Hematopoietic multipotent progenitor cell (in vitro differentiated cells): ENCODE results near the gene NAGK. TPM values are rescaled to one million over a fixed set of nuclear protein-coding genes. Genes with fewer than 3 reads are reported as not detected.
"Not testable (repeated sequence)": the region's sequence is repeated elsewhere in the genome, so short reads cannot be mapped to it uniquely, and the experiment has no call there.

Experiments
- DNase-seq, 3 donors: peaks; one replicate each; pipeline ENCODE4 v3.0.0-alpha.2; 2011 to 2015; ENCODE audit warnings: low read depth in 2 of 3, low spot score in 2 of 3
- total RNA-seq: library from RNA; depleted of rRNA; stranded (reverse); fragments of >200 nt; gene quantifications from one replicate; pipeline ENCODE4 v1.2.3, GENCODE V29; 2012

The NAGK gene
- total RNA-seq, 1 donor = 58.7 TPM

DNA sequence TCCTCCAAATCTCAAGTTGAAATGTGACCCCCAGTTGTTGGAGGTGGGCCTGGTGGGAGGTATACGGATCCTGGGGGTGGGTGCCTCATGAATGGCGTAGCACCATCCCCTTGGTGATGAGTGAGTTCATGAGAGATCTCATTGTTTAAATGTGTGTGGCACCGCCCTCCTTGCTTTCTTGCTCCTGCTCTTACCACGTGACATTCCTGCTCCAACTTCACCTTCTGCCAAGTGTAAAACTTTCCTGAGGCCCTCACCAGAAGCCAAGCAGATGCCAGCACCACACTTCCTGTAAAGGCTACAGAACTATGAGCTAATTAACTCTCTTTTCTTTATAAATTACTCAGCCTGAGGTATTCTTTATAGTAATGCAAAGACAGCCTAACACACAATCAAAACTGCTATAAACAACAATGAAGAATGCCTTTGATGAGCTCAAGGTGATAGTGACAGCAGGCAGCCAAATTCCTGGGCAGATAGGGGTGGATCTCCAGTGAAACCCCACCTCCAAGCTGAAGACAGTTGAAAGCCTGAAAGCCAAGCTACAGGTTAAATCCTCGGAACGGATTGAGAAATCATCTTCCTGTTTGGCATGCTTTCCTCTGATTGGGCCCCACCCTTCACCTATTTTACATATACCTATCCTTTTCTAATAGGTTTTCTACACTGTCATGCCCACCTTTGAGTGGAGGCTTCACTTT, 34.7 kb downstream of the NAGK start:
- DNase-seq = no peak

DNA sequence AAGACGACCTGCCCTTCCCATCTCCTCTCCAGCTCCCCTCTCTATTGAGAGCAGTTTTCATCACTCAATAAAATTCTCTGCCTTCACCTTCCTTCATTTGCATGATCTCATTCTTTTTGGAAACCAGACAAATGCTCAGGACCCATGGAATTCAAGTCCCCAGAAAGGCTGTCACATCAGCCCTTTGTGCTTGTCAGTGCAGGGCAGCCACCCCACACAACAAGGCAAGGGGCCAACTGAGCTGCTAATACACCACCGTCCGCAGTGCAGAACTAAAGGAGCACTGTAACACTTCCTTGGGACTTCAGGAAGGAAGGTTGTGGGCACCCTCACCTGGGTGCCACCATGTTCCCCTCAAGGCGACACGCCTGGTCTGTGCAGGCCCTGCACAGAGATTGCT, 35.4 kb downstream of the NAGK start:
- no peak for DNase-seq

DNA sequence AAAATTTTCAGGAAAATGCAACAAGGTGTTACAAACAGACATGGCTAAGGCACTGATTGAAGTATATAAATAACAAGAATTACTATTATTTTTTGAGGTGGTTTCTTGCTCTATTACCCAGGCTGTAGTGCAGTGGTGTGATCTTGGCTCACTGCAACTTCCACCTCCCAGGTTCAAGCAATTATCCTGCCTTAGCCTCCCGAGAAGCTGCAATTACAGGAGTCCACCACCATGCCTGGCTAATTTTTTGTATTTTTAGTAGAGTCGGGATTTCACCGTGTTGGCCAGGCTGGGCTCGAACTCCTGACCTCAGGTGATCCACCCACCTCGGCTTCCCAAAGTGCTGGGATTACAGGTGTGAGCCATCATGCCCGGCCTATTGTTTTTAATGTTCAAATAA, 38.0 kb downstream of the NAGK start:
- not testable (repeated sequence) for DNase-seq

DNA sequence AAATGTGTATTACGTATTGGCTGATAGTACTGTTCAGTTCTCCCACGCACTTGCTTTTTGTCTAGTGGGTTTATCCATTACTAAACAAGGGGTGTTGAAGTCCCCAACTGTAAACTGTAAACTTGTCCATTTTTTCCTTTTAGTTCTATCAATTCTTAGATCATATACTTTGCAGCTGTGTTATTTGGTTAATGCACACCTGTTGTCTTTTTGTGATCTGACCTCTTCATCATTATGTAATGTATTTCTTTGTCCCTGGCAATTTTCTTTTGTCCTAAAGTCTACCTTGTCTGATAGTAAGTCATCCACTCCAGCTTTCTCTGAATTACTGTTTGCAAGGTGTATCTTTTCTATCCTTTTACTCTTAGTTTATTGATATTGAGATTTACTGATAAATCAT, 39.6 kb downstream of the NAGK start:
- DNase-seq = no peak

DNA sequence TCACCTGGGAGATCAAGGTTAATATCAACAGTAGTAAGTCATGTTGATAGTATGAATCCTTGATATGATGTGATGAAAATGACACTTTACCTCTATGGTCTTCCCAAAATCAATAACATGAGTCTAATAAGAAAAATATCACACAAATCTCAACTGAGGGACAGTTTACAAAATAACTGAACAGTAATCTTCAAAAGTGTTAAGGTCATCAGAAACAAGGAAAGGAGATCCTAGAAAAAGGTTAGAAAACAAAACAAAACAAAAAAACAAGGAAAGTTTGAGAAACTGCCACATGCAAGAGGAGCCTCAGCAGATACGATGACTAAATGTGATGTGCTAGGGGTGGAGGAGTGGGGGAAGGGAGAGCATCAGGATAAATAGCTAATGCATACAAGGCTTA, 45.4 kb downstream of the NAGK start:
- no peak for DNase-seq

DNA sequence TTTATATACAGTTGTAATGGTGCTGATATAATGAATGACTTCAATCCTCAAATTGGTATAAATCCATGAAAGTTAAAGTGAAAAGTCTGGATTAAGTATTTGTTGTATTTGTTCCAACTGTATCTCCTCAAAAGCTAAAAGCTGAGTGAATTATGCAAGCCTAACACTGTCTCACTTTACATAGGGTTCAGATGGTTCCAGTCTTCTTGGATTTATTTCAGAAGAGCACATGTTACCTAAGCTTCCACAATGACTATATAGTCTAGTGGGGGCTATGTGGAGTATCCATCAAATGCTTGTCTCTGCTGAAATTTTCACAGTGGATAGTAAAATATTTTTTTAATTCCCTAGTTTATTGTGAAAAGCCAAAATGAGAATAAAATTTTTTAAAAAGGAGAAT, 48.6 kb downstream of the NAGK start:
- DNase-seq = no peak

DNA sequence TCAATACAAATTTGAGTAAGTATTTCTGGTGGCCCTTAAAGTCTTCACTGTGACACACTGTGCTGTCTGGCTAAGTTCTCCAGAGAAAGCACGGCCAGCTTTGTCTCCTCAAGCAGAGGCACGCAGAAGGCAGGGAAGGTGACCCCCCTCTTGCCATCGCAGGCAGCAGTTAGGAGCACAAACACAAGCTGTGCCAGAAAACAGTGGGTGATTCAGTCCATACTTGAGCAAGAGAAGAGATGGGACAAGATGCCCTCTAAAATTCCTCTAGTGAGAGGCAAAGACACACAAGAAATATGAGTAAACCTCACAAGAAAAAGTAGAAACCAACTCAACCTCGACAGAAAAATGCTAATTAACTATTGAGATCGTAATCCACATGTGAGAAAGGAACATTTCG, 51.7 kb downstream of the NAGK start:
- no peak for DNase-seq

DNA sequence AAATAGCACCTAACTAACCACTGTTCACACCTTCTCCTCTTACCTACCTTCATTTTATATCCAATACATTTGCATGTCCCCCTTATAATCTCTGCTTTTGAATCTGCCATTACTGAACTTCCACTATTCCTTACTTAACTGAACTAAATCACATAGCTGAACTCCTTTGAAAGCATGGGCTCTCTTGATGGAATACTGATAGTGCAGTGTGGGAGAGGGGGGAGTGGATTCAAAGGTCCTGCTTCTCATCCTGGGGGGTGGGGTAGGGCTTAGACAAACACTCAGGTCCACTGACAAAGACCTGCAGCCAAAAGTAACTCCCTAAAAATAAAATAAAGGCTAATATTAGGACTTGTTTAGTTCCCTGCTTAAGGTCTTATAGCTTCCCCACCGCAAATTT, 53.0 kb downstream of the NAGK start:
- no peak for DNase-seq

DNA sequence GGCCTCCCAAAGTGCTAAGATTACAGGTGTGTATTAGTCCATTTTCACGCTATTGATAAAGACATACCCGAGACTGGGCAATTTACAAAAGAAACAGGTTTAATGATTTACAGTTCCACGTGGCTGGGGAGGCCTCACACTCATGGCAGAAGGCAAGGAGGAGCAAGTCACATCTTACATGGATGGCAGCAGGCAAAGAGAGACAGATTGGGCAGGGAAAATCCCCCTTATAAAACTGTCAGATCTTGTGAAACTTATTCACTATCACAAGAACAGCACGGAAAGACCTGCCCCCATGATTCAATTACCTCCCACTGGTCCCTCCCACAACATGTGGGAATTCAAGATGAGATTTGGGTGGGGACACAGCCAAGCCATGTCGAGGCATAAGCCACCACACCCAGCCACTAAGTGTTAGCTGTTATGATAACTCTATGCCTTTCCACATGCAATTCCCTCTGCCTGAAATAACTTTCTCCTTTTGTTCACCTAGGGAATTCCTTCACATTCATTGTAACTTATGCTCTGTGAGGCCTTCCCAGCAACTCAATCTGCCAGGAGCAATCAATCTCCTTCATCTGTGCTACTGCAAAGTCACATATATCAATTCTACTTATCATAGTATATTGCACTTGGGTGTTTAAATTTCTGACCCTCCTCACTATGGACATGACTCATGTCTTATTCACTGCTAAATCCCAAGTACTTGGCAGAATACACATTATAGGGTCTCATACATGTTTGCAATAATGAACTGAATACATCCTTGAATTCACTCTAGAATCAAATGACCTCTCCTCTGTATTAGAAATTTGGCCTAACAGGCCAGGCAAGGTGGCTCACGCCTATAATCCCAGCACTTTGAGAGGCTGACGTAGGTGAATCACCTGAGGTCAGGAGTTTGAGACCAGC, 54.2 kb downstream of the NAGK start:
- DNase-seq = no peak

DNA sequence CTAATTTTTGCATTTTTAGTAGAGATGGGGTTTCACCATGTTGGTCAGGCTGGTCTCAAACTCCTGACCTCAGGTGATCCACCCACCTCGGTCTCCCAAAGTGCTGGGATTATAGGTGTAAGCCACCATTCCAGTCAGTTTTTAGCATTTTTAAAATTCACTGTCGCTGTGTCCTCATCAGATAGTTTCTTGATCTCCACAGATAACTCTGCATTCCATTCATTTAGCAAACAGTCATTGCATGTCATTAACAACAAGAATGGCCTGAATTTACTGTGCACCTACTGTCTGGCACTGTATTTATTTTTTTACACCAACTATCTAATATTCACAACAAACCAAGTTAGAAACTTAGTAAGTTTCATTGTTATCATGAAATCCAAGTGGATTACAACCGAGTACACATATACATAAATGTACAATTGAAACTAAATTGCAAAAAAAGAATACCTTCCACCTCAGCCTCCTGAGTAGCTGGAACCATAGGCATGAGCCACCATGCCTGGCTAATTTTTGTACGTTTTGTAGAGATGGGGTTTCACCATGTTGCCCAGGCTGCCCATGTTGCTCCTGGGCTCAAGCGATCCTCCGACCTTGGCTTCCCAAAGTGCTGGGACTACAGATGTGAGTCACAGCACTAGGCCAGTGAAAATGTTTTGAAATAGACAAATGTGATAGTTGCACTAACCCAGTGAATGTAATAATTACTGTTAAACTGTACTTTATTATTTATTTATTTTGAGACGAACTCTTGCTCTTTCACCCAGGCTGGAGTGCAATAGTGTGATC, 57.3 kb downstream of the NAGK start:
- no peak for DNase-seq

DNA sequence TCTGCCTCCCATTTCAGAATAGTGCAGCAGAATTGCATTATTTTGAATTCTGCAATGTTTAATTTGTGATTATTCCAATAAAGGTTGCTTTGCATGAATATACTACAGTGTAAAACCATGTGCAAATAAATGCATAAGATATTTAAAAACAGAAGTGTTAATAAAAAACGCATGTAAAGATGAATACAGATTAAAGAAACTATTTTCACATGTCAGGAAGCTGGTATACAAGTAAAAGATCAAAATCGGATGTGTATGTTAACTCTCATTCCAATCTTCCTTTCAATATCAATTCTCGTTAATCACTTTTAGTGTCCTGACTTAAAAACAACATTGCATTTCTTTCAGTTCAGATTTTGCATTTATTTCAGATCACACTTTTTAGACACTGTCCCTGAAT, 58.5 kb downstream of the NAGK start:
- no peak for DNase-seq

Other genes with a start within 250 kb of the NAGK start
- not detected for gene CLEC4F, start 248.0 kb upstream of the NAGK start, total RNA-seq
- not detected for gene CD207, start 232.8 kb upstream of the NAGK start, total RNA-seq
- gene VAX2, start 168.1 kb upstream of the NAGK start, total RNA-seq = not detected
- not detected for gene ATP6V1B1, start 132.7 kb upstream of the NAGK start, total RNA-seq
- 1.9 TPM for gene ANKRD53, start 90.0 kb upstream of the NAGK start, total RNA-seq
- gene TEX261, start 73.8 kb upstream of the NAGK start, total RNA-seq = 18.9 TPM
- gene MCEE, start 61.6 kb downstream of the NAGK start, total RNA-seq = 8.6 TPM
- gene MPHOSPH10, start 62.0 kb downstream of the NAGK start, total RNA-seq = 3.5 TPM
- 2.4 TPM for gene PAIP2B, start 158.5 kb downstream of the NAGK start, total RNA-seq